Ramos (cell line): Measurements from ENCODE around the gene GPR84.
"Not testable (repeated sequence)": the region's sequence is repeated elsewhere in the genome, so short reads cannot be mapped to it uniquely, and the experiment has no call there.

Experiments used
- in situ Hi-C: fragments of 300-500 bp; cut with MboI; formaldehyde crosslinking; loops from one replicate; pipeline ENCODE4 v1.14.3; 2022; ENCODE audit warnings: low sequenced_read_pairs; ENCODE audit not compliant: unreplicated experiment

Gene GPR84

GRCh38 chr12:54337280-54337842 lies 26.9 kb downstream of the GPR84 start:
- in situ Hi-C loops: no loop called here

DNA sequence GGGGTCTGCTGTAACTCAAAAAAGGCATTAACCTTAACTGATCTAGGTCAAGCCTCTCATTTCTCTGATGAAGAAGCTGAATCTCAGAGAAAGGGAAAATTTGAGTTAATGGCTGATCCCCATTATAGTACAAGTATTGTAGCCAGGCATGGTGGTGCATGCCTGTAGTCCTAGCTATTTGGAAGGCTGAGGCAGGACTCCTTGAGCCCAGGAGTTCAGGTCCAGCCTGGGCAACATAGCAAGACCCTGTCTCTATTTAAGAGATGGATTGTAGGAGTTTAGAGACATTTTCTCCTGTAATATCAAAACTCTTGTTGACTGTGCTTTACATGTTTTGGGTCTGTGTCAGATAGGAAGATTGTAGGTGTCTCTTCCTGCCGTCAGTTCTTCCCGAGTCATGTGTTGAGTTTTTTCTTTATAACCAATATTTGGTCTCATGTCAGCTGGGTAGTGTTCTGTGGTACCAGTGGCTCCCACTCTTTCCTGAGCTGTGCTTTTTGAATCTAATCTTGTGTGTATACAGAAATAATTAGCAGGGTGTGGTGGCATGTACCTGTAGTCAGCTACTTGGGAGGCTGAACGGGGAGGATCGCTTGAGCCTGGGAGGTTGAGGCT lies 30.8 kb downstream of the GPR84 start:
- in situ Hi-C loops: no loop called here

DNA sequence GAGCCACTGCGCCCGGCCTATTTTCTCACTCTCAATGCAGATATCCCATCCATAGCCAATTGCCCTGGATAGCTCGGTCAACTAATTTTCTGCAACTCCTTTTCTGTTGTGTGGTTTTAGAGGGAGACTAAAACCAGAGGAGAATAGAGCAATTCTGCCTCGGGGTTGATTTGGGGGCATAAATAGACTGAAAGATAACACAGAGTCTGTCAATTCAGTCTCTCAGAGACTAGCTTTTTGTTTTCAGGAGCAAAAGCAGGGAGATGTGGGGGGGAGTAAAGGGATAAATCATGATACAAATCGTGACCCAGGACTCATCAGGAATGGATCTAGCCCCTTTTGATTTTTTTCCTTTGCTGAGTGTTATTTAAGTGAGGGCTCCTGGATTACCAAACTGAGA lies 32.8 kb downstream of the GPR84 start:
- in situ Hi-C loops: no loop called here

DNA sequence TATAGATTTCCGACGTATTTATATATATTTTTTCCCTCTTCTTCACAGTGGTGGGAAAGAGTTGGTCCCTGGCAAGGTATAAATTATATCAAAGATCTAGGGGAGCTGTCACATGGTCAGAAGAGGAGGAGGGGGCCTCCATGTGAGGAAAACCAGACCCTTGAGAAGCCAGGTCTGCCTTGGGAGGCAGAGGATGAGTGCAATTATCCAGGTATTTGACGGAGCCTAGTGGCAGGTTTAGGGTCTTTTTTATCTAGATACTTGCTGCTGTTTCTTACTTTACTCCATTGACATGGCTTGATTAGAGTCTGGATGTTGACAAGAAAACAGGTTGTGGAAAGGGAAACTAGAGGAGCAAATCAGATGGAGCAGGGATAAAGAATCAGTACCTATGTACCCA lies 33.8 kb downstream of the GPR84 start:
- in situ Hi-C loops: no loop called here

DNA sequence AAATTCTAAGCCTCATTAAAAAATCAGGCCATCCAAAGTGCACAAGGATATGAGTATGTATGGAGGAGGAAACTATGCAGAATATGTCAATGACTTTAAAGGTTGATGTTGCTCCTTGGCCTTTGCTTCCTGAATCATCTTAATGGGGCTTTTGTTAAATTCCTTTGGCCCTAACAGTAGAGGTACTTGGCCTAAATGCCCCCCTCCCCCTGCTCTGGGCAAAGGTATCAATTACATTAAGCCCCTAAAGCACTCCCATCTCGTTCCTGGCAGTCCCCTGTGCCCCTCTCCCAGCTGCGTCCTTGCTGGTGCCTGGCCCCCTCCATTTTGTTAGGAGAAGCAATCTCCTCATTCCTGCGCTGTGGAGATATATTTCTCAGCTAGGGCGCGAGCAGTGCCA lies 34.5 kb downstream of the GPR84 start:
- in situ Hi-C loops: no loop called here

DNA sequence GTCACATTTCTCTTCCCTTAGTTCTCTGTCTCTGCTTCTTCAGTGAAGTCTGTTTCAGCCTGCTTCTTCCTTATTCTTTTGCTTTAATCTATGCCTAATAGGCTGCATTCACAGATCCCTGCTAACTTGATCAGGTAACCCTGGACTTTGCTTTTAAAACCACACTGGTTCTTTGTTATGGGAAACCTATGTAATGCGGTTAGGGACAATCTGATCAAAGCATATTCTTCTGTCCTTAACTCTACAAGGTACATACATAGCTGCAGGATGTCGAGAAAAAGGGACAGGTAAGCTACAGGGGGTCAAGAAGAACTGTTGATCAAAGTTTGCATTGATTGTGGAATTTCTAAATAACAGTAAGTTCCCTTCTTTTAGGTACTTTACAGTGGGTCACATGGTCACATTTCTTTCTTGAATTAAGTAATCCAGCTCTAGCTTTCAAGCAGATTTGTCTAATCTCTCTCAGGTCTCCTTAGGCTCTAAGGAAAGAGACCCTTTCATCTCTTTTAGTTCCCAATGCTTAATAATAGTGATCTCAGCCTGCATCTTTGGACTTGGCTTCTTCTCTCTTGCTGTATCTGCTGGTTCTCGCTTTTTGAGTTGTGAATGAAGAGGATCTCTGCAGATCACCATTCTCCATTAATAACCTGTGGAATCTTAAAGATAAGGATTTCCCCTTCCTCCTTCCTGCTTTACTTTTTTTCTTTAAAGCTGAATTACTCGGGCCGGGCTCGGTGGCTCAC lies 35.5 kb downstream of the GPR84 start:
- in situ Hi-C loops: no loop called here

DNA sequence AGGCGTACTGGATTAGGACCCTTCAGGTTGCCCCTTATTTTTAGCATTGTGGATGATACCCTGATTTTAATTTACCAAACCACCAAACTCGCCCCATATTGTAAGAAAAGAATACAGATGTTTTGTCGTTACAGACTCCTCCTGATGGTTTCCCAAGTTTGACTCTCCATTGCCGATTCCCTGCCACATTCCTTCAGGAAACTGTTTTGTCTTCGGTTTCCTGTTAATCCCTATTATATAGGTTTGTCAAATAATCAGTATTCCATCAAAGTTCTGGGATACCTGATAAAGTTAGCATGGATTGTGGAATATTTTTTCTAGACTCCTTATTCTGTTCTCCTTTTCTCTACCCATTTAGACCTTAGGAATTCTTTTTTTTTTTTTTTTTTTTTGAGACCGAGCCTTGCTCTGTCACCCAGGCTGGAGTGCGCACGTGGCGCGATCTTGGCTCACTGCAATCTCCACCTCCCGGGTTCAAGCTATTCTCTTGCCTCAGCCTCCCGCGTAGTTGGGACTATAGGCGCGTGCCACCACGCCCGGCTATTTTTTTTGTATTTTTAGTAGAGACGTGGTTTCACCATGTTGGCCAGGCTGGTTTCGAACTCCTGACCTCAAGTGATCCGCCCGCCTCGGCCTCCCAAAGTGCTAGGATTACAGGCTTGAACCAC lies 38.7 kb downstream of the GPR84 start:
- in situ Hi-C loops: not testable (repeated sequence)

DNA sequence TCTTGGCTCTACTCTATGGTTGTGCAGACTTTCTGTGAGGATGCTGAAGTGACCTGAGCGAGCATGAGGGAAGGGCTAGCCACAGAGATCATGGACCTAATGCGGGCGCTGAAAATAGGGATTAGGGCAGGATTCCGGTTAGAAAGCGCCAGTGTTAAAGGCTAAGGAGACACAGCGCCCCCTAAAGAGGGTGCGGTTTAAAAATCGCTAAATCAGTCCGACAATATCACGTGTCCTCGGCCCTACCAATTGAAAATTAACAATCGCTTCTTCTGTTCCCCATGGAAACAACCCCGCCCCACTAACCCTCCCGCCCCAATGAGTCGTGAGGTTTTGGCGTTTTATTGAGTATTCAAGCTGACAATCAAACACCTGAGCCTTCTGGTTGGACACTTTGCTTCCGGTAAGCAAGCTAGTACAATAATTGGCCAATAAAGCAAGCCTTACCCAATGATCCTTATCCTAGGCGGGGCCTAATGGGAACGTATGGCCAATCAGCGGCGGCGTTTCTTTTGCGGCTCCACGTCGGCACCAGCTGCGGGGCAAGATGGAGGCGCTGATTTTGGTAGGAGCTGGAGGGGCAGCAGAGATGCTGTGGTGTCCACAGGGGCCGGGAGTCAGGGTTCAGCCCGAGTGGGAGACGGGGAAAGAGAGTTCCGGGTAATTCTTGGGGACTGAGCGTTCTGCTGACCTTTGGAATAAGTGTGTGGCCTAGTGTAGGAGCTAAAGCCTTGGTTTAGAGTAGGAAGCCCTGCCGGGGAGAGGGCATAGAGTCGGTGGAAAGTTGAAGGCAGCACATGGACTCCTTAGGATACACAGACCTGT lies 39.5 kb downstream of the GPR84 start, which contains the start of gene COPZ1:
TSS of gene COPZ1 (plus strand) at position 515 of the 825 bp plus-strand sequence. CDS start at position 548, 33 bp downstream.
- in situ Hi-C loops: no loop called here

- in situ Hi-C loops: no loop called here
Observed at GRCh38 chr12:54321363-54321762, 42.9 kb downstream of the GPR84 start.
